PC-9 (cell line): ENCODE measurements around the gene CEP162. TPM values are rescaled to one million over a fixed set of nuclear protein-coding genes. Genes with fewer than 3 reads are reported as not detected.

Source experiments
- BruUV-seq: library from RNA; stranded (reverse); fragments of 400-500 nt; replicated peaks from 2 replicates; lab custom pipeline; 2021; lab: Mats Ljungman, UMichigan
- CTCF ChIA-PET: fragments of 300-600 bp; sonication (Branson Sonifier 250); formaldehyde crosslinking; loops from one replicate; lab custom pipeline; 2022; ENCODE audit warnings: antibody characterized with exemption; lab: Charles Lee
- POLR2A ChIA-PET: fragments of 300-600 bp; sonication (Branson Sonifier 250); formaldehyde crosslinking; loops from one replicate; lab custom pipeline; 2022; ENCODE audit warnings: antibody characterized with exemption; ENCODE audit not compliant: unreplicated experiment; lab: Charles Lee
- DNase-seq, 2 experiments: peaks; one replicate each; pipeline versions ENCODE4 v3.0.0 to v3.0.0-alpha.2; 2015 to 2022; ENCODE audit warnings: mixed read lengths in 1 of 2
- H2AFZ ChIP-seq: fragments of 200-600 bp; sonication (generic); 2 replicates; pipeline ENCODE4 v1.8.1; 2017; ENCODE audit warnings: antibody characterized with exemption
- H3F3A ChIP-seq: fragments of 200-600 bp; sonication (generic); 2 replicates; pipeline ENCODE4 v1.8.1; 2017; ENCODE audit warnings: antibody characterized with exemption, mild to moderate bottlenecking, low read depth; ENCODE audit not compliant: insufficient read depth
- H3K27ac ChIP-seq: fragments of 200-600 bp; sonication (generic); 2 replicates; pipeline ENCODE4 v1.6.1; 2016; ENCODE audit warnings: mixed run types
- H3K27me3 ChIP-seq: fragments of 200-600 bp; sonication (generic); 2 replicates; pipeline ENCODE4 v1.6.1; 2016; ENCODE audit warnings: low read depth, mixed run types; ENCODE audit not compliant: insufficient read depth
- H3K36me3 ChIP-seq: fragments of 200-600 bp; sonication (generic); 2 replicates; pipeline ENCODE4 v1.6.1; 2016; ENCODE audit warnings: low read depth, mixed run types
- H3K4me1 ChIP-seq: fragments of 200-600 bp; sonication (generic); replicated peaks from 2 replicates; pipeline ENCODE4 v1.6.1; 2016; ENCODE audit warnings: mixed run types; ENCODE audit not compliant: insufficient read depth
- H3K4me2 ChIP-seq: fragments of 200-600 bp; sonication (generic); 2 replicates; pipeline ENCODE4 v1.6.1; 2017; ENCODE audit warnings: mixed run types
- H3K4me3 ChIP-seq: fragments of 200-600 bp; sonication (generic); 2 replicates; pipeline ENCODE4 v1.6.1; 2016; ENCODE audit warnings: mixed run types
- H3K79me2 ChIP-seq: fragments of 200-600 bp; sonication (generic); 2 replicates; pipeline ENCODE4 v1.6.1; 2017; ENCODE audit warnings: low read depth, mixed run types
- H3K9me2 ChIP-seq: fragments of 200-600 bp; sonication (generic); 2 replicates; pipeline ENCODE4 v1.8.1; 2017; ENCODE audit warnings: mild to moderate bottlenecking; ENCODE audit not compliant: insufficient read depth
- H3K9me3 ChIP-seq: fragments of 200-600 bp; sonication (generic); 2 replicates; pipeline ENCODE4 v1.8.1; 2016; ENCODE audit warnings: low read depth; ENCODE audit not compliant: insufficient read depth
- H4K20me1 ChIP-seq: fragments of 200-600 bp; sonication (generic); 2 replicates; pipeline ENCODE4 v1.8.1; 2017; ENCODE audit not compliant: insufficient read depth
- CTCF ChIP-seq: fragments of 200-600 bp; sonication (generic); conservative IDR thresholded peaks from 2 replicates; pipeline ENCODE4 v1.6.1; 2017; ENCODE audit warnings: mixed run types, antibody characterized with exemption, mild to moderate bottlenecking, moderate library complexity
- EZH2 ChIP-seq: fragments of 200-600 bp; sonication (generic); IDR thresholded peaks from 2 replicates; pipeline ENCODE4 v1.8.0; 2017; ENCODE audit warnings: antibody characterized with exemption, low read depth
- intact Hi-C: fragments of 100-400 bp; cut with micrococcal nuclease; formaldehyde crosslinking; loops from one replicate; pipeline ENCODE4 v1.10.0; 2022; ENCODE audit not compliant: unreplicated experiment
- total RNA-seq: library from RNA; stranded (reverse); gene quantifications from 2 replicates; pipeline ENCODE4 v1.2.3, GENCODE V29; 2021

The CEP162 gene
- total RNA-seq, 1 experiment from 2014 or later: 5.8 TPM

DNA sequence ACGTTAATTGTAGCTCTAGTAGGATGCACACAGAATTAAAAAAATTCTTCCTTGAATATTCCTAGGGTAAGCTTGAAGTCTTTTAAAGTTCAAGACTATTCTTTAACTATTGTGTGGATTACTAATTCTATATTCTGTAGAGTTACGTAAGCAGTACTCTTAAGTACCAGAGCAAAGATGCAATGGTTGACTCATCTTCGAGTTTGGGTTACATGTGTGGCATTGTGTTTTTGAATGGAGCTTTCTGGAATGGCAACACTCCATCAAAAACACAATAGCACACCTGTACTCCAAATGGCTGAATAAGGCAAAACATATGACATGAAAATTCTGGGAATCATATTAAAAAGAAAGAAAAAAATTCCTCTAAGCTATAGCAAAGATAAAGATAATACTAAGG is 33.5 kb upstream of the CEP162 start:
- no peaks in the 10 kb centered on the region for H3K9me3 ChIP-seq
- no peak for DNase-seq
- H3K4me3 ChIP-seq: no peak overlapping the region
- no peaks in the 10 kb centered on the region for H3K36me3 ChIP-seq
- H2AFZ ChIP-seq: no peak overlapping the region
- no TSS peak for BruUV-seq
- no peaks in the 10 kb centered on the region for H3K9me2 ChIP-seq
- no peak overlapping the region for H3K27ac ChIP-seq
- H3K4me1 ChIP-seq: no peaks in the 10 kb centered on the region
- POLR2A ChIA-PET: no interaction called here
- intact Hi-C loops: no loop called here
- no peaks in the 10 kb centered on the region for H3K27me3 ChIP-seq
- no peak overlapping the region for H3K4me2 ChIP-seq
- H3K79me2 ChIP-seq: no peaks in the 10 kb centered on the region
- TF ChIP-seq EZH2 (no peak), CTCF (no peak)
- no peaks in the 10 kb centered on the region for H4K20me1 ChIP-seq
- H3F3A ChIP-seq: no peaks in the 10 kb centered on the region
- CTCF ChIA-PET: no interaction called here

DNA sequence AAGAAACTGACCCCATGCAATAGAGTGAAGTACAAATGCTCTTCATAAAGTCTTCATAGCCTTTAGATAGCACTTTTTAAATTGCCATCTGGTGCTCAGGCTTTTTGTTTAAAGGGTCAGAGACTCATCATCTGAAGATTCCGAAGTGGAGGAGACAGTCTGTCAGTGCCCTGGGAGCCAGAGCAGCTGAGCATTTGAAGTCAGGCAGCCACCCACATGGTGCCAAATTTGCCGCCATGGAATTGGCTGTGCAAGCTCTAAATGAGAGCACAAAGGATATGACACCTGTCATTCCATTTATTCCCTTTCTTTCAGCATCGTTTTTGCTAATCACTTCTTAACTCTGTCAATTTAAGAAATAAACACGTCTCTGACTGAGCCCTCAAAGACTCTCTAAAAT is 32.8 kb upstream of the CEP162 start:
- Histone ChIP-seq H2AFZ (no peak overlapping the region), H3K4me1 (no peaks in the 10 kb centered on the region), H3K4me3 (no peak overlapping the region), H3K36me3 (no peaks in the 10 kb centered on the region), H3K9me3 (no peaks in the 10 kb centered on the region), H4K20me1 (no peaks in the 10 kb centered on the region), H3F3A (no peaks in the 10 kb centered on the region), H3K4me2 (no peak overlapping the region), H3K27ac (no peak overlapping the region), H3K27me3 (no peaks in the 10 kb centered on the region), H3K9me2 (no peaks in the 10 kb centered on the region), H3K79me2 (no peaks in the 10 kb centered on the region)
- intact Hi-C loops: no loop called here
- no TSS peak for BruUV-seq
- ChIA-PET POLR2A (interaction anchor here (0.6 kb wide), 1 partner anchor 295 kb away, joined by 3 read pairs; no protein-coding TSS in a partner anchor), CTCF (no interaction called here)
- TF ChIP-seq EZH2: no peak
- no peak for TF ChIP-seq CTCF
- no peak for DNase-seq

- H3K4me2 ChIP-seq: no peak overlapping the region
Measured at GRCh38 chr6:84258866-84259265, 31.4 kb upstream of the CEP162 start.

More at GRCh38 chr6:84258866-84259265, 31.4 kb upstream of the CEP162 start:
- no peak for DNase-seq
- no peaks in the 10 kb centered on the region for H3K9me3 ChIP-seq
- no peak overlapping the region for H3K27ac ChIP-seq
- H2AFZ ChIP-seq: no peak overlapping the region
- no peaks in the 10 kb centered on the region for H3K4me1 ChIP-seq
- TF ChIP-seq CTCF: no peak
- no peak for TF ChIP-seq EZH2
- H4K20me1 ChIP-seq: no peaks in the 10 kb centered on the region
- no peaks in the 10 kb centered on the region for H3K79me2 ChIP-seq
- no peaks in the 10 kb centered on the region for H3K27me3 ChIP-seq
- no TSS peak for BruUV-seq
- CTCF ChIA-PET: no interaction called here
- POLR2A ChIA-PET: no interaction called here
- H3K4me3 ChIP-seq: no peak overlapping the region
- H3K9me2 ChIP-seq: no peaks in the 10 kb centered on the region
- H3K36me3 ChIP-seq: no peaks in the 10 kb centered on the region
- intact Hi-C loops: no loop called here
- H3F3A ChIP-seq: no peaks in the 10 kb centered on the region
